Fibroblast of lung (primary cell): ENCODE results near the gene HCN2. TPM values are rescaled to one million over a fixed set of nuclear protein-coding genes. Genes with fewer than 3 reads are reported as not detected.

ENCODE experiments used
- DNase-seq, 2 donors: peaks; one replicate each; pipeline versions ENCODE4 v3.0.0 to v3.0.0-alpha.2; 2010; ENCODE audit warnings: low read depth in 2 of 2
- H2AFZ ChIP-seq: 2 replicates; pipeline ENCODE4 v1.5.1; 2012; ENCODE audit warnings: low read length, control low read depth, inconsistent platforms
- H3K27ac ChIP-seq: 2 replicates; pipeline ENCODE4 v1.5.1; 2011; ENCODE audit warnings: low read length, control low read depth; ENCODE audit not compliant: insufficient read depth
- H3K27me3 ChIP-seq: 2 replicates; pipeline ENCODE4 v1.5.1; 2011; ENCODE audit warnings: mild to moderate bottlenecking, low read length; ENCODE audit not compliant: control insufficient read depth, insufficient read depth
- H3K36me3 ChIP-seq: 2 replicates; pipeline ENCODE4 v1.5.1; 2011; ENCODE audit warnings: low read length; ENCODE audit not compliant: control insufficient read depth, insufficient read depth
- H3K4me1 ChIP-seq: 2 replicates; pipeline ENCODE4 v1.5.1; 2011; ENCODE audit warnings: low read length; ENCODE audit not compliant: control insufficient read depth, insufficient read depth; ENCODE audit errors: extremely low read depth
- H3K4me2 ChIP-seq: 2 replicates; pipeline ENCODE4 v1.5.1; 2011; ENCODE audit warnings: low read length, control low read depth; ENCODE audit not compliant: insufficient read depth; ENCODE audit errors: extremely low read depth
- H3K4me3 ChIP-seq, 4 experiments: fragments of 200-600 bp in 1 of 4; sonication (generic) in 1 of 4; replicated peaks in 1 of 4; 2 replicates each; pipeline ENCODE4 v1.5.1; 2011 to 2016; ENCODE audit warnings: low read length in 4 of 4, low read depth in 3 of 4, mild to moderate bottlenecking in 3 of 4, control low read depth in 2 of 4, inconsistent platforms in 1 of 4, mixed read lengths in 1 of 4; ENCODE audit not compliant: insufficient read depth in 1 of 4; ENCODE audit errors: control extremely low read depth in 1 of 4
- H3K79me2 ChIP-seq: 2 replicates; pipeline ENCODE4 v1.5.1; 2012; ENCODE audit warnings: mild to moderate bottlenecking, low read length, inconsistent platforms; ENCODE audit not compliant: control insufficient read depth, insufficient read depth
- H3K9ac ChIP-seq: 2 replicates; pipeline ENCODE4 v1.5.1; 2011; ENCODE audit warnings: mild to moderate bottlenecking, low read length, control low read depth; ENCODE audit not compliant: insufficient read depth
- H3K9me3 ChIP-seq: 2 replicates; pipeline ENCODE4 v1.5.1; 2012; ENCODE audit warnings: low read depth, low read length; ENCODE audit not compliant: control insufficient read depth, insufficient read depth
- H4K20me1 ChIP-seq: 2 replicates; pipeline ENCODE4 v1.5.1; 2011; ENCODE audit warnings: low read length; ENCODE audit not compliant: control insufficient read depth, insufficient read depth; ENCODE audit errors: extremely low read depth
- CTCF ChIP-seq, 2 donors: IDR thresholded peaks in 1 of 2; conservative IDR thresholded peaks in 1 of 2; 1 replicate in 1 of 2; 2 replicates in 1 of 2; pipeline ENCODE4 v1.5.1; 2011 to 2012; ENCODE audit warnings: low read length in 2 of 2, control low read depth in 1 of 2, inconsistent platforms in 1 of 2, low read depth in 1 of 2, mild to moderate bottlenecking in 1 of 2
- EZH2 ChIP-seq: IDR thresholded peaks from 2 replicates; pipeline ENCODE4 v1.5.1; 2012; ENCODE audit warnings: low read length, control low read depth, mild to moderate bottlenecking; ENCODE audit errors: missing control alignments
- polyA plus RNA-seq, 2 donors: library from polyadenylated mRNA; depleted of rRNA in 1 of 2; stranded (reverse) in 1 of 2; unstranded in 1 of 2; fragments of >200 nt; gene quantifications; 2 replicates each; pipeline ENCODE4 v1.2.1, GENCODE V29; 2011 to 2012; ENCODE audit warnings: missing spikeins in 1 of 2
- total RNA-seq: library from RNA; depleted of rRNA; stranded (reverse); fragments of >200 nt; gene quantifications from 2 replicates; pipeline ENCODE4 v1.2.1, GENCODE V29; 2014

The HCN2 gene
- total and polyA plus RNA-seq, 2 donors (not counting 1 experiment from before 2014, with no cell fraction given): 0.49 to 0.50 TPM

DNA sequence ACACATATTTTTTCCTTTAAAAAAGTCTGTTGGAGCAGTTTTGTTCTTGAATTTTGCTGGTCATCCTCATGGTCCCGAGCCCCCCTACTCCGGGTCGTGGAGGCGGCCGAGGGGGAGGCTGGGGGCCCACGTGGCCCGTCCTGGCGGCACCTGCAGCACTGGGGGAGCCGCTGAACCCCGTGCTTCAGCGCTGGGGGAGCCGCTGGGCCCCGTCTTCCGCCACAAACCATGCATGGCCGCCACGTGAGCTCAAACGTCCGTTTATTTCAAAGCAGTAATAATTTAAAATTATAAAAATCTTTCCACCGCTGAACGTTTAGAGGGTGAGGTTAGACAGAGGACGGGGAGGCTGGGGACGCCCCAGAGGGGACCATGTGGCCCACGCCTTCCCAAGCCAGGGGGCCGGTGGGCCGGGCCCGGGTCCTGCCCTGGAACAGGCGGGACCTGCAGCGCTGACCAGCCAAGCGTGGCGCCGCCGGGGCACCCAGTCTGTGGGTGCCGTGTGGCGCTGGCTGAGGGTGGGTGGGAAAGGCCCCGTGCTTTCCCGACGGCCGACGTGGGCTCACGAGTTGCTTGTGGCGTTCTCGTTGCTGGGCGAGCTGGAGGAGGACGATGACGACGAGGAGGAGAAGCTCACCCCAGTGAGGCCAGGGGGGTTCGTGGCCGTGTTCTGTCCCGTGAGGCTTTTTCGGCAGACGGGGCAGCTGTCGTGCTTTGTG is 58.0 kb downstream of the HCN2 start:
- Histone ChIP-seq H3K9me3 (no peaks in the 10 kb centered on the region), H3K4me2 (no peak overlapping the region), H3K27ac (no peak overlapping the region), H4K20me1 (no peaks in the 10 kb centered on the region), H3K27me3 (no peaks in the 10 kb centered on the region), H3K79me2 (peaks cover 13% of the 10 kb centered on the region), H3K9ac (no peak overlapping the region), H3K4me1 (no peaks in the 10 kb centered on the region), H3K36me3 (peaks cover 24% of the 10 kb centered on the region), H3K4me3 (no peak overlapping the region), H2AFZ (no peak overlapping the region)
- no peak for DNase-seq
- no peak for TF ChIP-seq CTCF (conservative IDR thresholded peaks at IDR 0.05 in 1 of 2, IDR thresholded peaks at IDR 0.05 in 1 of 2; ENCODE audit: low read depth in 1 of 2, low read length in 2 of 2)
- TF ChIP-seq EZH2: no peak

DNA sequence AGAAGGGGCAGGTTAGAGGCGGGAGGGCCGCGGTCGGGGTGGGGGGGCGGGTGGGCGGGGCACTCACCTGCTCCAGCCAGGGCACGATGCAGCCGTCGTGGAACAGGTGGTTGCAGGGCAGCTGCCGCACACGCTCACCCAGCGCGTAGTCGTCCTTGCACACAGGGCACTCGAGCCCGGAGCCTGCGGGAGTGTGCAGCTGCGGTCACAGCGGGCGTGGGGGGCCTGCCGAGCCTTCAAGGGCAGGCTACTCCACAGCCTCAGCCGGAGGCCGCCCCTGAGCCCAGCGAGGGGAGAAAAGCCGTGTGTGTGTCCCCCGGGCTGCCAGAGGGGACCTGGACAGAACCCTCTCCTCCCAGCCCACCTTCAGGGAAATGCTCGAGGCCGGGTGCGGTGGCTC is 58.6 kb downstream of the HCN2 start:
- peaks cover 24% of the 10 kb centered on the region for H3K36me3 ChIP-seq
- H3K27ac ChIP-seq: no peak overlapping the region
- H2AFZ ChIP-seq: no peak overlapping the region
- no peak overlapping the region for H3K4me2 ChIP-seq
- no peaks in the 10 kb centered on the region for H3K4me1 ChIP-seq
- no peaks in the 10 kb centered on the region for H3K9me3 ChIP-seq
- H4K20me1 ChIP-seq: no peaks in the 10 kb centered on the region
- no peak for TF ChIP-seq CTCF (conservative IDR thresholded peaks at IDR 0.05 in 1 of 2, IDR thresholded peaks at IDR 0.05 in 1 of 2; ENCODE audit: low read depth in 1 of 2, low read length in 2 of 2)
- H3K79me2 ChIP-seq: peaks cover 19% of the 10 kb centered on the region
- no peak overlapping the region for H3K9ac ChIP-seq
- H3K4me3 ChIP-seq: no peak overlapping the region
- H3K27me3 ChIP-seq: no peaks in the 10 kb centered on the region
- no peak for DNase-seq

DNA sequence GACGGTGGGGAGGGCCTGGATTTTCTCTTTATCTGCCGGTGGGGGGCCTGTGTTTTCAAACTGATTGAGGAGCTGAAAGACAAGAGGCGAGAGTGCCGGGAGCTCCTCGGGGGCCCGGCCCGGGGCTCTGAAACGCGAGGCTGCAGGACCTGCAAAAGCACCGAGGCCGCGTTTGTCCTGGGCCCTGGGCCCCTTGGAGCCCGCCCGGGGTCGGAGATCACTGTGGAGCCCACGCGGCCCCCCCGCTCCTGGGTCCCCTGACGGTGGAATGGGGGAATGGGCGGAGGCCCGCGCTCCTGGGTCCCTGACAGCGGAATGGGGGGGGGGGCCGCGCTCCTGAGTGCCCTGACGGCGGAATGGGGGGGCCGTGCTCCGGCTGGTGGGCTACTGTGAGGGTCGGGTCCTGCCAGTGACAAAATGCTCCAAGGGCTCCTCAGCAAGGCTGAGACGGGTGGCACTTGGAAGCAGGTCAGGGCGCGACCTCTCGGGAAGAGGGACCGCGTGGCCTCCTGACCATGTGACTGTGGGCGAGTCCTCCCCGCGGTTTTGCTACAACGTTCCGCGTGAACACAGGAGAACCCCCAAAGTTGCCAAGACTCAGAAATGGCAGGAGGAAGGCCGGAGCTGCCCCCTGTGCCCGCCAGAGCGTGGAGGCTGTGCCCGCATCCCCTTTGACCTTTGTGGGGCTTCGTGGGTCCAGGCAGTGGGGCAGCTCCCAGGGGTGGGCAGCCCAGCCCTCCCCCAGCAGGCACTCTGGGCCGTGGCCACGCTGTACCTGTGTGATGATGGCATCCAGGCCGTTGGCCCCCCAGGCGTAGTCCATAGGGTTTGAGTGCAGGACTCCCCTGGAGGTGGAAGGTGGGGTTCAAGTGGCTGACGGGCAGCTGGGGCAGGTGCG is 59.5 kb downstream of the HCN2 start:
- H3K4me2 ChIP-seq: no peak overlapping the region
- no peak overlapping the region for H3K27ac ChIP-seq
- no peaks in the 10 kb centered on the region for H3K27me3 ChIP-seq
- peaks cover 28% of the 10 kb centered on the region for H3K79me2 ChIP-seq
- TF ChIP-seq EZH2: no peak
- TF ChIP-seq CTCF (conservative IDR thresholded peaks at IDR 0.05 in 1 of 2, IDR thresholded peaks at IDR 0.05 in 1 of 2; ENCODE audit: low read depth in 1 of 2, low read length in 2 of 2): no peak
- H3K4me3 ChIP-seq: no peak overlapping the region
- no peaks in the 10 kb centered on the region for H4K20me1 ChIP-seq
- H3K4me1 ChIP-seq: no peaks in the 10 kb centered on the region
- no peak overlapping the region for H2AFZ ChIP-seq
- peaks cover 29% of the 10 kb centered on the region for H3K36me3 ChIP-seq
- no peak overlapping the region for H3K9ac ChIP-seq
- H3K9me3 ChIP-seq: no peaks in the 10 kb centered on the region
- no peak for DNase-seq
